GM19397 (cell line): ENCODE measurements around the gene TMEM38B.
"Not testable (repeated sequence)": the region's sequence is repeated elsewhere in the genome, so short reads cannot be mapped to it uniquely, and the experiment has no call there.

Experiments used
- ATAC-seq: cut with Tn5 transposase; IDR thresholded peaks from one replicate; pipeline ENCODE4 v1.9.1; 2021; ENCODE audit warnings: mild to moderate bottlenecking, moderate library complexity; ENCODE audit not compliant: unreplicated experiment

Gene TMEM38B

DNA sequence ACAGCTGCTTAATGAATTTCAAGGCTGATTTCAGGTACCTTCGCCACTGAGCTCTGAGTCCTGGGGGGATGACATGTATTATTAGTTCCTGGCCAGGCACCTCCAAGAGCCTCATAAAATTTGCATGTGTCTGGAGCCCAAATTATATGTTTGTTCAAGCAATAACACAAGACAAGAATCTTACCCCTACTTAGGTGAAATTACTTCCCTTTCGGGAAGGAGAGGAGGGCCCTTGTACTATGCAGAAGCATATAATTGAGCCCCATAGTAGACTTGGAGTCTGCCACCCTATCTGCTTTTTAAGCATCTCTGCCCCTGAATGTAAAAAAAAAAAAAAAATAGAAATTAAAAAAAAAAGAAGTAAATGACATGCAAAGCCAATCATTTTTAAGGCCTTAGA lies 13.0 kb upstream of the TMEM38B start:
- ATAC-seq = no peak

DNA sequence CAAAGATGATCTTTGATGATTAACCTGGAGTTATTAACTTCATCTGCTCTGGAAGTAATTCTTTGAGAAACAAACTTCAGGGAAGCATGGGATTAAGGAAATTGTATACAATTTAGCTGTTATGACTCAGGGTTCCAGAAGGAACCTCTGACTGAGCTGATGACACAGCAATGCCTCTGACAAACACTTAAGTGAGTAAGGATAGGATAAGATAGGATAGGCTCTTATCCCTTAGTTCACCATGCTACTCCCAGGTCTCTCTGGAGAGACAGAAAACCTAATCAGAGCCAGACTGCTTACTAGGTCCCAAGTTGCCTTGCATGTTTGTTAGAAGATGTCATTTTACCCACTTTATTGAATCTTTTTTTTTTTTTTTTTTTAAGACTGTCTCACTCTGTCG lies 12.6 kb upstream of the TMEM38B start:
- ATAC-seq = no peak

DNA sequence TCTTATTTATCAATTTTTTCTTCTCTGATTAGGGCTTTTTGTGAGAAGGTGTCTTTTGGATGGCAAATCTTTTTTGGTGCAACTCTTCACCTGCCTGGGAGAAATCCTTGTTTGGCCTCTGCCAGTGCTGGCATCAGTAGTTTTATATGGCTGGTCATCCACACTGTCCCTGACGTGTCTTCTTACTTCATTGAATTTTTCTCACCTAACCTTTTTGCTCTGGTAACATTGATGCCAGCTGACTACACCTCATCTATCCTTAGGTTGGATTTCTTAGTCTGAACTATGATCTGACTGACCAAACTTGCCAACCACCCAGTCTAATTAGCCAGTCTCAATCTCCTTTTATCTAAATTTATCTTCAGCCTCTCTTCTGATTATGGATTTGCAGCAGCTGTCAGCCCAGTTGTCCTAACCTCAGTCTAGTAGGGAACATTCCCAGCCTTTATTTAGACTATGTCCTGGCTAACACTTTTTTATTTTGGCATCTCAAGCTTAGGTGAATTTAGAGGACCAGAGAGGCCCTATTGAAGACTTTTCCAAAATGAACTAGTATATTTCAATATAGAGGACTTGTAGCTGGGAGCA lies 10.6 kb upstream of the TMEM38B start:
- ATAC-seq = no peak

GRCh38 chr9:105686936-105687335 lies 7.4 kb upstream of the TMEM38B start:
- no peak for ATAC-seq

DNA sequence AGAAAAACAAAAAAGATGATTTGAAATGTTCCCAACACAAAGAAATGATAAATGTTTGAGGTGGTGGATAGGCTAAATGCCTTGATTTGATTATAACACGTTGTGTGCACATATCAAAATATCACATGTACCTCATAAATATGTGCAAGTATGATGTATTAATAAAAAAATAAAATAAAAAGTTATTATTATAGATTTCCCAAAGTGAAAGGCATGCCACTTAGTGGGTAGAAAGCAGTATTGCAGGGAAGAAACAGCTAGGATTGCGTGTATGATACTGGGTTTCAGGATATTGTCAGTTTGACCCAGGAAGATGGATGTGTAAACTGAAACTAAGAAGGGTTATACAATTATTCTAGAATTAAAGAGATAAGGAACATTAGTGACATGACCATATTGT lies 3.6 kb upstream of the TMEM38B start:
- ATAC-seq = no peak

DNA sequence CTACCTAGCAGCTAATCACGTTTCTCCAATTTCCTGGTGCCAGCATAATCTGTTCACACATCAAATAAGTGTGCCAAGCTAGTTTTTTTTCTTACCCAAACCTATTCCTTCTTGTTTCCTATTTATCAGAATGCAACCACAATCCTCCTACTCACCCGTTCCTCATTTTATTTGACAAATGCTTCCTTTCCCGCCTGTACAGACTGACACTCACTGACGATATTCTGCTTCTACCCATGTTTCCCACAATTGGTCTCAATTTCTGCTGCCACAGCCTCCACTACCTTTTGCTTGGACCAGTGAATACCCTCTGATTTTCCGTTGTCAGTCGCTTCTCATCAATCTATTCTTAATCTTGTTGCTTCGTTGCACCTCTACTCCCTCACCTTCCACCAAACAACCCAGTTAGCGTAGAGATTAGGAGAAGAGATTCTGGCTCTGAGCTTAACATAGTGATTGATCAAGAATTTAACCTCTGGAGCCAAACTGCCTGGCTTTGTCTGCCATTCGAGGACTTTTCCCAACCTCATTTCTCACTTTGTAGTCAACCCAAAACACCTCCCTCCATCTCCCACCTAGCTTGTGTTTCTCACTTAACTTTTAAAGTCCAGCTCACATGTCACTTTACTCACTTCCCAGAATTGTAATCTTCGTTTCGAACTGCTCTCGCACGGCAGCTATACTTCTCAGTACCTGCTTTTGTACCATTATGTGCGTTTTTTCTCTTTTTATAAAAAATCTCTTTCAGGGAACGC lies 729 bp upstream of the TMEM38B start:
- ATAC-seq = peak; percentile 13

DNA sequence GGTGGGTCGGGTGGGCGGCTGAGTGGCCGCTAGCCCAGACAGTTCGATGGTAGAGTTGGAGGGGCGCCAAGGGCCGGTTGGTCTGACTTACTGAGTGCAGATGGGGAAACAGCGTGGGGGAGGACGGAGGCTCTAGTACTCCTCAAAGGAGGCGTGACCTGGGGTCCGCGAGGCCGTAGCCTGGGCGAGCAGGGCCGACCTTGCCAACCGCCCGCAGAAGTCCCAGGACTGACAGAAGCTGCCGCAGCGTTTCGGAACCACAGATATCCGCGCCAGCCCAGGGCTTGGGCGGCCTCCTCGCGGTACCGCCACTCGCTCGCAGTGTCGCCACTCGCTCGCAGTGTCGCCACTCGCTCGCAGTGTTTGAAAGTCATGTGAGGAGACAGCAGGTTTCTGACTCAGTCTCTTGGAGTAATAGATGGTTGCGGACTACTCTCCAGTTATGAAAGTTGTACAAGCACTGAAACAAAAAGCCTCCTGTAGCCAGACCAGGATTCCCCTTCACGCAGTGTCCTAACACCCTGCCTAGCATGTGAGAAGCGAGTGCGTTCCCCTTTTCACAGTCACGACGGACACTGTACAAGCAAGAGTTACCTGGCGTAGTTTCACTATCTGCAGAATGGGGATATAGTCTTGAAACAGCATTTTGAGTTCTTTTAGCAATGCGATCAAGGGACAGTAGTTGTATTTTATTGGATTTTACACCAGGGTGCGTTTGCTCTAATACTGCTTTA lies 674 bp downstream of the TMEM38B start:
- peak; percentile 61 for ATAC-seq

- ATAC-seq = no peak
Measured at GRCh38 chr9:105696219-105696793, 2.0 kb downstream of the TMEM38B start.

DNA sequence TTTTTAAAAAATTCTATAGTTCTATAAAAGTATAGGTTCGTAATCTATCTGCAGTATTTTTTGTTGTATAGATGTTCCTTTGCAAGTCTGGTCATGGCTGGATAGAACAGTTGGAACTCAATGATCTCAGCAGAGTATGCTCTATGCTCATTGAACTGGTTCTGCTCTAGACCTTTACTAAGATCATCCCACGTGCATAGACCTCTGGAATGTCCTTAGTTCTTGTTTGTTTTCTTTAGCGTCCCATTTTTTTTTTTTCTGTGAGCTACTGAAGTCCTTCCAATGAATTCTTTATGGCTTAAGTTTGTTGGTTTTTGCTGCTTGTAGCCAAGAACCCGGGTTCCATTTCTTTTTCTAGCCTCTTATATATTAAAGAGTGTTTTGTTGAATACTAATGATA lies 3.5 kb downstream of the TMEM38B start:
- ATAC-seq = no peak

GRCh38 chr9:105698348-105698870 lies 4.1 kb downstream of the TMEM38B start:
- no peak for ATAC-seq

DNA sequence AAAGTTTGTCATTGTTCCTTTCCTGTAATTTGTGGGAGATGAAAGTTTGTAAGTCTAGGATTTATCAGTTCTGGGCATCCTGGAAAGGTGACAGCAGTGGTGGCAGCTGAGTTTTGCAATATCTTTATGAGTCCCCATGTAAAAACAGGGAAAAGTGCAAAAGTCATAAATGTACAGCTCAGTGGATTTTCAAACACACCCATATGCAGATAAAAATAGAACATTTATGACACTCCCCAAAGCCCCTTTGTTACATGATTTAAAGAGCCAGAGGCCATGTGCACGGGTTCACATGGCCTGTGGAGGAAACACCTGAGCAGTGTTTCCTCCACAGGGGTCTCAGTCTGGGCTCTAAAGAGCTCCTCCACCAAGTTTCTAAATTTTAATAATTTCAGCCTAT lies 6.3 kb downstream of the TMEM38B start:
- ATAC-seq = no peak

- no peak for ATAC-seq
Measured at GRCh38 chr9:105701145-105701544, 6.8 kb downstream of the TMEM38B start.

- ATAC-seq = no peak
Measured at GRCh38 chr9:105702207-105702606, 7.9 kb downstream of the TMEM38B start.

DNA sequence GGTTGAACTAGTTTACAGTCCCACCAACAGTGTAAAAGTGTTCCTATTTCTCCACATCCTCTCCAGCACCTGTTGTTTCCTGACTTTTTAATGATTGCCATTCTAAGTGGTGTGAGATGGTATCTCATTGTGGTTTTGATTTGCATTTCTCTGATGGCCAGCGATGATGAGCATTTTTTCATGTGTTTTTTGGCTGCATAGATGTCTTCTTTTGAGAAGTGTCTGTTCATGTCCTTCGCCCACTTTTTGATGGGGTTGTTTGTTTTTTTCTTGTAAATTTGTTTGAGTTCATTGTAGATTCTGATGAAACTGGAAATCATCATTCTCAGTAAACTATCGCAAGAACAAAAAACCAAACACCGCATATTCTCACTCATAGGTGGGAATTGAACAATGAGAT lies 9.3 kb downstream of the TMEM38B start:
- not testable (repeated sequence) for ATAC-seq

- no peak for ATAC-seq
Measured at GRCh38 chr9:105706156-105706555, 11.8 kb downstream of the TMEM38B start.

DNA sequence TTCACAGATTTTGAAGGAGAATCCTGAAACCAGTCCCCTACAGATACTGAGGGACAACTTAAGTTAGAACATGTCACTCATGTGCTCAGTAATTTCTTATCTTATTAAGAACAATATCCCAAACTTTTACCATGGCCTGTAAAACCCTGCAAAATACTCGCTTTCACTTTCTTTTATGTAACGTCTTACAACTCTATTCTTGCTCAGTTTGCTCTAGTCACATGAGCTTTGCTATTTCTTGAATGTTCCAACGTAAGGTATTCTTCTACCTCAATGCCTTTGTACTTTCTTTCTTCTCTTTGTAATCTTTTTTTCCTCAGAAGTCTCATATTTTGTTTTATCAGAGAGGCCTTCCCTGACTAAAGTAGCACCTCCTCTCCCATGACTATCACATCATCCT lies 14.1 kb downstream of the TMEM38B start:
- ATAC-seq = no peak

DNA sequence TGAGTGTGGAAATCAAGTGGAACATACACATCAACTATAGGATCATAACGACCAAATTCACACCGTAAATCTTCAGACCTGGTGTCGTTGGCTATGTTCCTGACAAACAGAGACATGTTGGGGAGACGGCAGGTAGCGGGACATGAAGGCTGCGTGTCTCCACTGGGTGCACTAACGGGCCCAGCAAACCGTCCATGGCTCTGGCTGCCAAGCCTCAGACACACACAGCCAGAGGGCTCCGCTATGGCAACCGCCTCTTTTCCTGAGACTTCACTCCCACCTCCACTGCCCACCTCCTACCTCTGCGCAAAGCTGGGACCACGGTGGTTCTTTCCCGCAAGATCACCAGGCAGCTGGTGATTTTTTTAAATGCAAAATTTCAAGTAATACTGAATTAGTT lies 16.3 kb downstream of the TMEM38B start:
- ATAC-seq = no peak

GRCh38 chr9:105711867-105712266 lies 17.5 kb downstream of the TMEM38B start:
- no peak for ATAC-seq

DNA sequence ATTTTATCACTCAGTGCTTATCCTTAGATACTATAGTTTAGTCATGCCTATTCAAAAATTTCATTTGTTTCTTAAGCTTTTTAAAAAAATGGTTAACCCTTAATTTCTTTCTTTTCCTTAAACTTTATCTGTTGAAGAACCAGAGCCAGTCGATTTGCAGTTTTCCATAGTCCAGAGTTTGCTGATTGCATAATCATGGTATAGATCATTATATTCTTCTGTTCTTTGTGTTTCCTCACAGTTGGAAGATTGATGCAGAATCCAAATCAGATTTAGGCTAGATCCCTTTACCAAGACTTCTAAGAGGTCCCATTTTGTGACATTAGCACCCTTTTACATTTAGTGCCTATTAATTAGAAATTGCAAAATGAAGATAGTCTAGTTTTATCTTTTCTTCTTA lies 18.0 kb downstream of the TMEM38B start:
- ATAC-seq = no peak

- ATAC-seq = no peak
Measured at GRCh38 chr9:105712773-105713172, 18.4 kb downstream of the TMEM38B start.

DNA sequence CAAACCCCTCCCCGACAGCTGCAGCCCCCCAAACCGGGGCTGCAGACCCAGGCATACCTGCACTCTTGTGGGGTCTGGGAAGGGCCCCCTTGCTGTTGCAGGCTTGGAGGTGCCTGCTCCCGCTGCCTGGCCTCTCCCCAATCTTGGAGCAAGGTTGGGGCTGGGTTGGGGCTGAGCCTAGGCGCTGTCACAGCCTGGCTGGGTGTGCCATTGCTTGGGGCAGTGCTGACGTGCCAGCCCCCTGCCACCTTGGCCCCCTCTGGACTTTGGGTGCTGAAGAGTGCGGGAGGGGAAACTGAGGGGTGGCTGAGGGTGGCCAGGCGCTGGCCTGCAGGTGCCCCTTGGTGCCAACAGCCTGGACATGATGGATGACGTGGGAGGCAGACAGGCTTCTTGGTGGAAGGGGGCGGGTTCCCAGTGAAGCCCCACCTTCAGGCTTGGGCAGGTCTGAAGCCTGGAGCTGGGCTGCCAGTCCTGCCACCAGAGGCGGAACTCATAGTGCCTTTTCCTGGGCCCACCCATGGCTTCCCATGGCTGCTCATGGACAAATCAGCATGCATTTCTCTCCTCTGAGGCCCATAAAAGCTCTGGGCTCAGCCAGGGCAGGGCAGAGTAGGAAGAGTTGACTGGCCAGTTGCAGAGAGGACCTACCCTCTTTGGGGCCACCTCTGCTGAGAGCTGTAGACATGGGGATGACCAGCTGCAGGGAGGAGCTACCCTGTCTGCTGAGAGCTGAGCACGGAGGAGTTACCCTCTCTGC lies 19.1 kb downstream of the TMEM38B start:
- ATAC-seq = no peak
